IMR-90 (cell line): ENCODE measurements around the gene AATF. TPM values are rescaled to one million over a fixed set of nuclear protein-coding genes. Genes with fewer than 3 reads are reported as not detected.

Experiments
- ATAC-seq: fragments of 200-7000 bp; cut with Tn5 transposase; 2 replicates; pipeline ENCODE4 v1.9.1; 2020; ENCODE audit warnings: low read depth, mild to moderate bottlenecking, moderate library complexity
- BruUV-seq: library from RNA; stranded (reverse); fragments of 400-500 nt; replicated peaks from 2 replicates; lab custom pipeline; 2021; lab: Mats Ljungman, UMichigan
- CTCF ChIA-PET: fragments of 300-600 bp; formaldehyde crosslinking; extraction: SDS; loops from one replicate; lab custom pipeline; 2021; ENCODE audit warnings: antibody characterized with exemption; lab: Yijun Ruan, JAX
- POLR2A ChIA-PET: fragments of 300-600 bp; sonication (Branson Sonifier 250); formaldehyde crosslinking; loops from one replicate; lab custom pipeline; 2022; ENCODE audit warnings: antibody characterized with exemption; ENCODE audit not compliant: unreplicated experiment; lab: Charles Lee
- DNase-seq: peaks from one replicate; pipeline ENCODE4 v3.0.0; 2013
- H2AFZ ChIP-seq: replicated peaks from 2 replicates; pipeline ENCODE3; 2013; ENCODE audit warnings: low read length, mild to moderate bottlenecking; ENCODE audit not compliant: poor library complexity
- H2AK5ac ChIP-seq: 2 replicates; pipeline ENCODE4 v1.6.1; 2013; ENCODE audit warnings: low read depth, low read length, inconsistent platforms
- H2AK9ac ChIP-seq: replicated peaks from 2 replicates; pipeline ENCODE3; 2013; ENCODE audit warnings: mild to moderate bottlenecking, low read depth, low read length, moderate library complexity; ENCODE audit not compliant: poor library complexity
- H2BK120ac ChIP-seq: 2 replicates; pipeline ENCODE4 v1.6.1; 2013; ENCODE audit warnings: low read depth, low read length, inconsistent platforms
- H2BK15ac ChIP-seq: 3 replicates; pipeline ENCODE4 v1.6.1; 2013; ENCODE audit warnings: low read depth, low read length, inconsistent platforms
- H2BK20ac ChIP-seq: 2 replicates; pipeline ENCODE4 v1.6.1; 2013; ENCODE audit warnings: low read depth, mild to moderate bottlenecking, inconsistent platforms, low read length, moderate library complexity
- H2BK5ac ChIP-seq: 2 replicates; pipeline ENCODE4 v1.6.1; 2013; ENCODE audit warnings: mild to moderate bottlenecking, low read depth, low read length, inconsistent platforms; ENCODE audit not compliant: poor library complexity, severe bottlenecking
- H3K14ac ChIP-seq: replicated peaks from 2 replicates; pipeline ENCODE4 v1.6.1; 2013; ENCODE audit warnings: low read depth, low read length, inconsistent platforms
- H3K18ac ChIP-seq: 2 replicates; pipeline ENCODE4 v1.6.1; 2013; ENCODE audit warnings: low read depth, low read length, control low read depth
- H3K23ac ChIP-seq: 2 replicates; pipeline ENCODE4 v1.6.1; 2013; ENCODE audit warnings: low read depth, low read length, inconsistent platforms
- H3K27ac ChIP-seq: 2 replicates; pipeline ENCODE4 v1.5.1; 2013; ENCODE audit warnings: mild to moderate bottlenecking, control low read depth, low read length; ENCODE audit not compliant: insufficient read depth
- H3K27me3 ChIP-seq: 2 replicates; pipeline ENCODE4 v1.6.1; 2013; ENCODE audit warnings: low read length; ENCODE audit not compliant: control insufficient read depth, insufficient read depth
- H3K36me3 ChIP-seq: 2 replicates; pipeline ENCODE4 v1.6.1; 2013; ENCODE audit warnings: low read length, mixed read lengths; ENCODE audit not compliant: control insufficient read depth, insufficient read depth
- H3K4ac ChIP-seq: 2 replicates; pipeline ENCODE4 v1.6.1; 2013; ENCODE audit warnings: low read depth, low read length, inconsistent platforms
- H3K4me1 ChIP-seq: 2 replicates; pipeline ENCODE4 v1.6.1; 2013; ENCODE audit warnings: low read length, mixed read lengths; ENCODE audit not compliant: control insufficient read depth, insufficient read depth
- H3K4me2 ChIP-seq: 2 replicates; pipeline ENCODE4 v1.6.1; 2013; ENCODE audit warnings: low read depth, mild to moderate bottlenecking, control low read depth, low read length, moderate library complexity
- H3K4me3 ChIP-seq: 2 replicates; pipeline ENCODE4 v1.5.1; 2013; ENCODE audit warnings: low read depth, mild to moderate bottlenecking, control low read depth, low read length, moderate library complexity; ENCODE audit not compliant: insufficient read depth
- H3K56ac ChIP-seq: 2 replicates; pipeline ENCODE4 v1.6.1; 2013; ENCODE audit warnings: low read length, inconsistent platforms; ENCODE audit not compliant: insufficient read depth; ENCODE audit errors: extremely low read depth
- H3K79me1 ChIP-seq, 2 experiments: 2 replicates each; pipeline ENCODE4 v1.6.1; 2013; ENCODE audit warnings: low read length in 2 of 2, inconsistent platforms in 1 of 2, low read depth in 1 of 2
- H3K9ac ChIP-seq: 2 replicates; pipeline ENCODE4 v1.6.1; 2013; ENCODE audit warnings: low read depth, low read length, control low read depth
- H3K9me1 ChIP-seq: 2 replicates; pipeline ENCODE4 v1.6.1; 2013; ENCODE audit warnings: low read length, inconsistent platforms; ENCODE audit not compliant: insufficient read depth
- H3K9me3 ChIP-seq: 2 replicates; pipeline ENCODE4 v1.6.1; 2013; ENCODE audit warnings: low read length; ENCODE audit not compliant: control insufficient read depth, insufficient read depth
- H4K20me1 ChIP-seq: 2 replicates; pipeline ENCODE4 v1.6.1; 2013; ENCODE audit warnings: low read length, inconsistent platforms; ENCODE audit not compliant: insufficient read depth
- H4K5ac ChIP-seq: 2 replicates; pipeline ENCODE4 v1.6.1; 2013; ENCODE audit warnings: mild to moderate bottlenecking, low read depth, low read length, control low read depth
- H4K8ac ChIP-seq, 2 experiments: 2 replicates each; pipeline ENCODE4 v1.6.1; 2013; ENCODE audit warnings: low read depth in 2 of 2, low read length in 2 of 2, control low read depth in 1 of 2, inconsistent platforms in 1 of 2
- H4K91ac ChIP-seq: 2 replicates; pipeline ENCODE4 v1.6.1; 2013; ENCODE audit warnings: low read depth, low read length, inconsistent platforms; ENCODE audit not compliant: insufficient read depth
- FOS ChIP-seq: fragments of 150-350 bp; IDR thresholded peaks from 2 replicates; pipeline ENCODE4 v1.6.1; 2016; ENCODE audit warnings: low read depth, low read length
- WGBS, 2 experiments: methylation state at CpG; one replicate each; pipeline versions ENCODE4 v1.1.5 to v1.1.7; 2013; ENCODE audit warnings: missing lambda C conversion rate in 2 of 2; ENCODE audit not compliant: insufficient read length in 1 of 2; ENCODE audit errors: extremely low coverage in 2 of 2; 5-methylcytosine and 5-hydroxymethylcytosine counted together
- dilution Hi-C: fragments of 300-500 bp; cut with HindIII; formaldehyde crosslinking; loops from one replicate; pipeline ENCODE4 v1.14.3; 2018; ENCODE audit warnings: low sequenced_read_pairs; ENCODE audit not compliant: unreplicated experiment
- in situ Hi-C: fragments of 300-500 bp; cut with MboI; formaldehyde crosslinking; loops from 3 replicates; pipeline ENCODE4 v1.14.3; 2019; ENCODE audit warnings: low sequenced_read_pairs, inconsistent platforms, mixed read lengths
- intact Hi-C: fragments of 100-400 bp; cut with micrococcal nuclease; formaldehyde crosslinking; loops from 2 replicates; pipeline ENCODE4 v1.10.0; 2022
- polyA plus RNA-seq, 3 experiments: library from polyadenylated mRNA; depleted of rRNA; stranded (reverse); fragments of >200 nt; gene quantifications; 2 replicates each; pipeline ENCODE4 v1.2.3, GENCODE V29; 2012; ENCODE audit warnings: low replicate concordance in 1 of 3
- total RNA-seq: library from RNA; depleted of rRNA; stranded (reverse); fragments of >200 nt; gene quantifications from 2 replicates; pipeline ENCODE4 v1.2.3, GENCODE V29; 2012
- TF ChIP-seq, protein P1 (sequence below): fragments of 150-350 bp; IDR thresholded peaks from 2 replicates; pipeline ENCODE4 v1.6.1; 2016; ENCODE audit warnings: low read depth, mild to moderate bottlenecking, low read length, moderate library complexity, borderline replicate concordance

AATF gene
- total and polyA plus RNA-seq, 2 of the 4 experiments (the other 2 are of a cell fraction), result 21.0 to 34.8 TPM

DNA sequence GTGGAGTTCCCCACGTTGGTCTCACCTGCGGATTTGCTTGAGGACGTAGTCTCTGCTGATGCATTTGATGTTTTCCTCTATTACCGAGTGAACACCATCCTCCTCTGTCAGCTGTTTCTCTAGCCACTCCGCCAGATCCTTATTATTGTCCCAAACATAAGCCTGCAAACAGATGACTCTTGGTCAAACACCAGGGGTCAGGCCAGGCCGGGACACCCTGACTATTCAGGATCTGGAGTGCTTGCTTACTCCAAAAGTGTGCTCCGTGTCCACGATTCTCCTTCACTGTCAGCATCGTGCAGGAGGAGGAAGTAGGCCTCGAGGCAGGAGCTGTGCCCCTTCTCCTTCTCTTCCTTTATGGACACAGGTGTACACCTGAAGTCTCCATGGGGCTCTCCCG, 140.2 kb downstream of the AATF start:
- Histone ChIP-seq H4K91ac (no peak overlapping the region), H2AFZ (no peak overlapping the region), H3K18ac (no peak overlapping the region), H2AK9ac (no peak overlapping the region), H2BK20ac (no peak overlapping the region), H3K27ac (no peak overlapping the region), H3K4me3 (no peak overlapping the region), H2BK120ac (no peak overlapping the region), H2BK5ac (no peak overlapping the region), H3K36me3 (peaks cover 21% of the 10 kb centered on the region), H3K79me1 (no peaks in the 10 kb centered on the region), H3K9me3 (no peaks in the 10 kb centered on the region), H2AK5ac (no peak overlapping the region), H4K5ac (no peak overlapping the region), H3K14ac (no peak overlapping the region), H2BK15ac (no peak overlapping the region), H3K27me3 (no peaks in the 10 kb centered on the region), H3K9ac (no peak overlapping the region), H3K9me1 (peaks cover 13% of the 10 kb centered on the region; the same call in 1 of the 2 replicates), H4K20me1 (no peaks in the 10 kb centered on the region), H3K56ac (no peak overlapping the region), H3K4me1 (no peaks in the 10 kb centered on the region), H3K23ac (no peak overlapping the region), H4K8ac (no peak overlapping the region), H3K4ac (no peak overlapping the region), H3K4me2 (no peak overlapping the region)
- DNase-seq, result no peak
- ATAC-seq, result no peak
- ChIA-PET POLR2A (no interaction called here), CTCF (interaction anchor here (1.3 kb wide), 1 partner anchor 9 kb away, joined by 3 read pairs; no protein-coding TSS in a partner anchor)
- BruUV-seq, result no TSS peak
- 86% methylated on average over 8 of the region's 11 CpGs; no CpG with 5 or more reads in 1 of the 2 experiments for WGBS, 2 experiments
- in situ Hi-C loops, result no loop called here
- intact Hi-C loops, result no loop called here
- no peak for TF ChIP-seq FOS
- TF ChIP-seq, protein P1, sequence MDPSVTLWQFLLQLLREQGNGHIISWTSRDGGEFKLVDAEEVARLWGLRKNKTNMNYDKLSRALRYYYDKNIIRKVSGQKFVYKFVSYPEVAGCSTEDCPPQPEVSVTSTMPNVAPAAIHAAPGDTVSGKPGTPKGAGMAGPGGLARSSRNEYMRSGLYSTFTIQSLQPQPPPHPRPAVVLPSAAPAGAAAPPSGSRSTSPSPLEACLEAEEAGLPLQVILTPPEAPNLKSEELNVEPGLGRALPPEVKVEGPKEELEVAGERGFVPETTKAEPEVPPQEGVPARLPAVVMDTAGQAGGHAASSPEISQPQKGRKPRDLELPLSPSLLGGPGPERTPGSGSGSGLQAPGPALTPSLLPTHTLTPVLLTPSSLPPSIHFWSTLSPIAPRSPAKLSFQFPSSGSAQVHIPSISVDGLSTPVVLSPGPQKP, result no peak
- dilution Hi-C loops, result no loop called here
